ENCODE results near the gene FAM114A2.

DNA sequence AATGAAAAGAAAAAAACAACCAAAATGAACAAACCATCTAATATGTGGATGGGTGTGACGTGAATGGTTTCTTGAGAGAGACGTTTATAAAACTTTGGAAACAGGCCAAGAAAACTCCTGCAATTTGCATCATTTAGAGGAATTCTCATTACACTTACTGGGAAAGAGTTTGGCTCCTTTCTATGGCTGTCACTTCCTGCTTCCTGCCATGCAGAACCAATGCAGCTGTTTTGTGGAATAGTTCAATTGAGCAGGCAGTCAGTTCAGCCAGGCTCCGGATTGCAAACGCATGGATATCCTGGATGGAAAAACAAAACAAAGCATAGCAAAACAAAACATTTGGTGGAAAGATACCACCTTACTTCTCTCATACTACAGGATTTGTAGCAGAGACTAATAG is 36.6 kb downstream of the FAM114A2 start:
- TF ChIP-seq, protein P1, sequence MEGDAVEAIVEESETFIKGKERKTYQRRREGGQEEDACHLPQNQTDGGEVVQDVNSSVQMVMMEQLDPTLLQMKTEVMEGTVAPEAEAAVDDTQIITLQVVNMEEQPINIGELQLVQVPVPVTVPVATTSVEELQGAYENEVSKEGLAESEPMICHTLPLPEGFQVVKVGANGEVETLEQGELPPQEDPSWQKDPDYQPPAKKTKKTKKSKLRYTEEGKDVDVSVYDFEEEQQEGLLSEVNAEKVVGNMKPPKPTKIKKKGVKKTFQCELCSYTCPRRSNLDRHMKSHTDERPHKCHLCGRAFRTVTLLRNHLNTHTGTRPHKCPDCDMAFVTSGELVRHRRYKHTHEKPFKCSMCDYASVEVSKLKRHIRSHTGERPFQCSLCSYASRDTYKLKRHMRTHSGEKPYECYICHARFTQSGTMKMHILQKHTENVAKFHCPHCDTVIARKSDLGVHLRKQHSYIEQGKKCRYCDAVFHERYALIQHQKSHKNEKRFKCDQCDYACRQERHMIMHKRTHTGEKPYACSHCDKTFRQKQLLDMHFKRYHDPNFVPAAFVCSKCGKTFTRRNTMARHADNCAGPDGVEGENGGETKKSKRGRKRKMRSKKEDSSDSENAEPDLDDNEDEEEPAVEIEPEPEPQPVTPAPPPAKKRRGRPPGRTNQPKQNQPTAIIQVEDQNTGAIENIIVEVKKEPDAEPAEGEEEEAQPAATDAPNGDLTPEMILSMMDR (IDR thresholded peaks at IDR 0.05) = no peak
- TF ChIP-seq EP300 (IDR thresholded peaks at IDR 0.05) = no peak
- TF ChIP-seq POLR2AphosphoS5 (IDR thresholded peaks at IDR 0.05) = peak in 1 of 3 donors; percentile 70

Measured in suprapubic skin (tissue), 4 donors.